Muscle of leg (tissue), 11 donors: ENCODE results near the gene CDH4. TPM values are rescaled to one million over a fixed set of nuclear protein-coding genes. Genes with fewer than 3 reads are reported as not detected.
A peak's percentile ranks its signal among the peaks of the same experiment; 100 is the strongest.

Experiments
- DNase-seq: peaks from one replicate; pipeline ENCODE4 v3.0.0; 2013
- H3K27ac ChIP-seq: one replicate; pipeline ENCODE4 v1.5.1; 2013; ENCODE audit warnings: mild to moderate bottlenecking, low read length, control low read depth
- H3K27me3 ChIP-seq: one replicate; pipeline ENCODE4 v1.6.1; 2013; ENCODE audit warnings: low read length; ENCODE audit not compliant: control insufficient read depth, insufficient read depth
- H3K36me3 ChIP-seq: one replicate; pipeline ENCODE4 v1.6.1; 2013; ENCODE audit warnings: low read length; ENCODE audit not compliant: control insufficient read depth, insufficient read depth
- H3K4me1 ChIP-seq: one replicate; pipeline ENCODE4 v1.6.1; 2013; ENCODE audit warnings: low read length; ENCODE audit not compliant: control insufficient read depth, insufficient read depth
- H3K4me3 ChIP-seq: one replicate; pipeline ENCODE4 v1.5.1; 2013; ENCODE audit warnings: low read length, control low read depth
- H3K9me3 ChIP-seq: replicated peaks from 2 replicates; pipeline ENCODE4 v1.6.1; 2013; ENCODE audit warnings: low read depth, low read length; ENCODE audit not compliant: control insufficient read depth
- WGBS: methylation state at CpG from one replicate; pipeline ENCODE4 v1.1.5; 2013; ENCODE audit warnings: missing lambda C conversion rate; ENCODE audit not compliant: insufficient coverage; 5-methylcytosine and 5-hydroxymethylcytosine counted together
- polyA plus RNA-seq, 8 donors: library from polyadenylated mRNA; unstranded; fragments of 120-200 nt; gene quantifications; one replicate each; pipeline versions ENCODE4 v1.2.1 to v1.2.3, GENCODE V29; 2013; ENCODE audit warnings: inconsistent platforms in 1 of 8, low replicate concordance in 1 of 8; ENCODE audit not compliant: insufficient read length in 8 of 8, insufficient read depth in 1 of 8
- total RNA-seq: library from RNA; stranded (reverse); fragments of 120-200 nt; gene quantifications from one replicate; pipeline ENCODE4 v1.2.4, GENCODE V29; 2013

The CDH4 gene
- total and polyA plus RNA-seq, 9 donors: 0.66 to 1.4 (median 1.2) TPM

- Histone ChIP-seq H3K36me3 (no peaks in the 10 kb centered on the region), H3K4me1 (peaks cover 9% of the 10 kb centered on the region), H3K4me3 (no peak overlapping the region), H3K27me3 (peaks cover 12% of the 10 kb centered on the region), H3K27ac (no peak overlapping the region), H3K9me3 (no peaks in the 10 kb centered on the region)
- DNase-seq: no peak
- 83% methylated on average over 10 of the region's 11 CpGs for WGBS
Observed at GRCh38 chr20:61846741-61847419, 594.8 kb downstream of the CDH4 start.

GRCh38 chr20:61847420-61847748, 595.3 kb downstream of the CDH4 start:
- WGBS: 96% methylated on average over 8 of the region's 10 CpGs
- Histone ChIP-seq H3K27me3 (peaks cover 12% of the 10 kb centered on the region), H3K9me3 (no peaks in the 10 kb centered on the region), H3K4me1 (peaks cover 9% of the 10 kb centered on the region), H3K36me3 (no peaks in the 10 kb centered on the region), H3K27ac (no peak overlapping the region), H3K4me3 (no peak overlapping the region)
- DNase-seq: no peak

- H3K9me3 ChIP-seq: no peaks in the 10 kb centered on the region
- peaks cover 9% of the 10 kb centered on the region for H3K4me1 ChIP-seq
- no peak overlapping the region for H3K27ac ChIP-seq
- no peak overlapping the region for H3K4me3 ChIP-seq
- peaks cover 12% of the 10 kb centered on the region for H3K27me3 ChIP-seq
- DNase-seq: no peak
- WGBS: 93% methylated on average over 5 of the region's 7 CpGs
- H3K36me3 ChIP-seq: no peaks in the 10 kb centered on the region
Observed at GRCh38 chr20:61847986-61848385, 595.9 kb downstream of the CDH4 start.

GRCh38 chr20:61848851-61849250, 596.8 kb downstream of the CDH4 start:
- Histone ChIP-seq H3K27ac (no peak overlapping the region), H3K9me3 (no peaks in the 10 kb centered on the region), H3K27me3 (peaks cover 12% of the 10 kb centered on the region), H3K4me1 (peaks cover 9% of the 10 kb centered on the region), H3K36me3 (no peaks in the 10 kb centered on the region), H3K4me3 (no peak overlapping the region)
- no peak for DNase-seq
- WGBS: 47% methylated on average over 3 of the region's 4 CpGs

GRCh38 chr20:61849376-61849775, 597.3 kb downstream of the CDH4 start:
- H3K27me3 ChIP-seq: peaks cover 12% of the 10 kb centered on the region
- DNase-seq: no peak
- no peaks in the 10 kb centered on the region for H3K9me3 ChIP-seq
- no peaks in the 10 kb centered on the region for H3K36me3 ChIP-seq
- H3K4me1 ChIP-seq: peaks cover 9% of the 10 kb centered on the region
- 81% methylated on average over 10 of the region's 11 CpGs for WGBS
- H3K4me3 ChIP-seq: no peak overlapping the region
- no peak overlapping the region for H3K27ac ChIP-seq

- H3K4me1 ChIP-seq: peaks cover 9% of the 10 kb centered on the region
- DNase-seq: no peak
- WGBS: 92% methylated on average over 9 of the region's 12 CpGs
- no peak overlapping the region for H3K4me3 ChIP-seq
- peaks cover 12% of the 10 kb centered on the region for H3K27me3 ChIP-seq
- H3K27ac ChIP-seq: no peak overlapping the region
- H3K36me3 ChIP-seq: no peaks in the 10 kb centered on the region
- no peaks in the 10 kb centered on the region for H3K9me3 ChIP-seq
Observed at GRCh38 chr20:61849822-61850221, 597.8 kb downstream of the CDH4 start.

GRCh38 chr20:61850457-61850856, 598.4 kb downstream of the CDH4 start:
- no peak overlapping the region for H3K4me3 ChIP-seq
- H3K36me3 ChIP-seq: no peaks in the 10 kb centered on the region
- DNase-seq: peak; percentile 10
- H3K9me3 ChIP-seq: no peaks in the 10 kb centered on the region
- WGBS: 43% methylated on average over 13 of the region's 14 CpGs
- H3K4me1 ChIP-seq: peaks cover 4% of the 10 kb centered on the region
- H3K27ac ChIP-seq: no peak overlapping the region
- peaks cover 12% of the 10 kb centered on the region for H3K27me3 ChIP-seq

- no peaks in the 10 kb centered on the region for H3K36me3 ChIP-seq
- no peaks in the 10 kb centered on the region for H3K9me3 ChIP-seq
- H3K4me3 ChIP-seq: no peak overlapping the region
- peaks cover 2% of the 10 kb centered on the region for H3K4me1 ChIP-seq
- peaks cover 11% of the 10 kb centered on the region for H3K27me3 ChIP-seq
- 67% methylated on average over 16 of the region's 32 CpGs for WGBS
- no peak for DNase-seq
- no peak overlapping the region for H3K27ac ChIP-seq
Observed at GRCh38 chr20:61850926-61851900, 599.2 kb downstream of the CDH4 start.

GRCh38 chr20:61852268-61853072, 600.4 kb downstream of the CDH4 start:
- Histone ChIP-seq H3K4me3 (no peak overlapping the region), H3K9me3 (no peaks in the 10 kb centered on the region), H3K4me1 (peaks cover 2% of the 10 kb centered on the region), H3K27me3 (peaks cover 11% of the 10 kb centered on the region), H3K36me3 (no peaks in the 10 kb centered on the region), H3K27ac (no peak overlapping the region)
- 88% methylated on average over 27 of the region's 29 CpGs for WGBS
- no peak for DNase-seq
